Measurements from ENCODE around the gene KIF4A.

KIF4A gene

DNA sequence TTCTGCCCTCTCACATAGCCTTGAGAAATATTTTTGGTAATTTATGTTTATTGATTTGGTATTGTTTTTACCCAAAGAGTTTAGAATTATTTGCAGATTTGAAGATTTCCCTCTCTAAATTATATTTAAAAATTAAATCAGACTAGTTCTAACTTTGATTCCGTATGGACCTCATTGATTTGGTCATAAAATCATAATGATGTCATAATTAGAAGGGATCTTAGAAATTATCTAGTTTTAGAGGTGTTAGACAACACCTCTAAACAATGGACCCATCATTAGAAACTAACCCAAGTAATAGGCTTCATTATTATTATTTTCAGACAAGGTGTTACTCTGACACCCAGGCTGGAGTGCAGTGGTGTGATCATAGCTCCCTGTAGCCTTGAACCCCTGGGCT, 178.8 kb downstream of the KIF4A start:
- no peak for DNase-seq (ENCODE audit: low read depth in 2 of 3, low spot score in 2 of 3)

All from activated CD8-positive, alpha-beta memory T cell treated with anti-CD3 and anti-CD28 coated beads for 48 hours (primary cell).